Gastrocnemius medialis (tissue), 4 donors: ENCODE measurements around the gene GRAMD1C. TPM values are rescaled to one million over a fixed set of nuclear protein-coding genes. Genes with fewer than 3 reads are reported as not detected.

Experiments used
- ATAC-seq, 2 donors: fragments of 150-250 bp; one replicate each; pipeline ENCODE4 v1.9.1; 2016
- DNase-seq, 2 donors: peaks; one replicate each; pipeline ENCODE4 v3.0.0-alpha.2; 2019
- H3K27ac ChIP-seq, 4 donors: fragments of 200-600 bp; sonication (generic); 1 replicate in 1 of 4; 2 replicates in 3 of 4; pipeline ENCODE4 v1.5.1; 2016 to 2018; ENCODE audit warnings: mild to moderate bottlenecking in 2 of 4, moderate library complexity in 1 of 4
- H3K27me3 ChIP-seq, 3 donors: fragments of 200-600 bp; sonication (generic) in 2 of 3; 1 replicate in 1 of 3; 2 replicates in 2 of 3; pipeline versions ENCODE4 v1.5.1 to v1.6.0; 2016 to 2019; ENCODE audit warnings: mild to moderate bottlenecking in 1 of 3, moderate library complexity in 1 of 3
- H3K36me3 ChIP-seq, 2 donors: fragments of 200-600 bp; sonication (generic) in 1 of 2; one replicate each; pipeline ENCODE4 v1.5.1; 2017 to 2018
- H3K4me1 ChIP-seq, 2 donors: fragments of 200-600 bp; sonication (generic) in 1 of 2; one replicate each; pipeline ENCODE4 v1.5.1; 2016 to 2017; ENCODE audit warnings: mild to moderate bottlenecking in 2 of 2
- H3K4me3 ChIP-seq, 4 donors: fragments of 200-600 bp; sonication (generic) in 3 of 4; 1 replicate in 1 of 4; 2 replicates in 3 of 4; pipeline ENCODE4 v1.5.1; 2016 to 2019; ENCODE audit warnings: mild to moderate bottlenecking in 2 of 4
- H3K9me3 ChIP-seq, 3 donors: fragments of 200-600 bp; sonication (generic) in 2 of 3; 1 replicate in 1 of 3; 2 replicates in 2 of 3; pipeline ENCODE4 v1.5.1; 2016 to 2019
- POLR2A ChIP-seq, 2 donors: fragments of 450-650 bp; IDR thresholded peaks; one replicate each; pipeline ENCODE4 v1.6.1; 2017; ENCODE audit warnings: antibody characterized with exemption in 2 of 2, mild to moderate bottlenecking in 2 of 2, moderate library complexity in 2 of 2
- in situ Hi-C, 4 donors: fragments of 200-750 bp; cut with MboI; loops; one replicate each; pipeline versions ENCODE4 v1.15.0 to v1.8.0; 2017; ENCODE audit warnings: low sequenced_read_pairs in 4 of 4
- intact Hi-C: fragments of 100-400 bp; cut with DNase I; formaldehyde crosslinking; loops from one replicate; pipeline ENCODE4 v1.15.1; 2023; ENCODE audit warnings: low total_unique reads
- total RNA-seq, 4 donors: library from RNA; depleted of rRNA; stranded (reverse); fragments of >200 nt; gene quantifications; one replicate each; pipeline versions ENCODE4 v1.1.0 to v1.2.3, GENCODE V29; 2016
- TF ChIP-seq, protein P1 (sequence below), 5 experiments: fragments of 450-650 bp in 3 of 5; fragments of 200-600 bp in 2 of 5; sonication (generic) in 2 of 5; IDR thresholded peaks in 4 of 5; conservative IDR thresholded peaks in 1 of 5; 1 replicate in 4 of 5; 2 replicates in 1 of 5; pipeline ENCODE4 v1.5.1; 2016 to 2019; ENCODE audit warnings: antibody characterized with exemption in 5 of 5, mild to moderate bottlenecking in 3 of 5, moderate library complexity in 3 of 5

Gene GRAMD1C
- total RNA-seq, 4 donors from 2014 or later, result 0.29 to 0.95 TPM; not detected in 2

DNA sequence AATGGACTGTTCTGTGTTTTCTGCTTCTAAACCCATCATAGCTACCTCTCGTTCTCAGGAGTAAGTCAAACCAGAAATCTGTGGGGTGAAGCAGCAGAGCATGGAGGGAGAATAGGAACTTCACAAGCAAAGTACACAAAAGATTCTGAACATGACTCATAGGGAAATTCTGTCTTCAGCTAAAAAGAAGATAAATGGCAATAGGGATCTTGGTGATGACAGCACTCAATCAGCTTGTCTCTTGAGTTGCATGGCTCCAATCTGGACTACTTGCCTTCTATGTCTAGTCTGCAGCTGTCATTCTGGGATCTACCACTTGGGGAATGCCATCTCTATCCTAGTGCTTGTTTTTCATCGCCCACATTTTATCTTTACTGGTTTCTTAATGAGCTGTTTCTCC is 13.5 kb upstream of the GRAMD1C start:
- Histone ChIP-seq H3K27me3 (no peaks in the 10 kb centered on the region), H3K9me3 (no peaks in the 10 kb centered on the region)

DNA sequence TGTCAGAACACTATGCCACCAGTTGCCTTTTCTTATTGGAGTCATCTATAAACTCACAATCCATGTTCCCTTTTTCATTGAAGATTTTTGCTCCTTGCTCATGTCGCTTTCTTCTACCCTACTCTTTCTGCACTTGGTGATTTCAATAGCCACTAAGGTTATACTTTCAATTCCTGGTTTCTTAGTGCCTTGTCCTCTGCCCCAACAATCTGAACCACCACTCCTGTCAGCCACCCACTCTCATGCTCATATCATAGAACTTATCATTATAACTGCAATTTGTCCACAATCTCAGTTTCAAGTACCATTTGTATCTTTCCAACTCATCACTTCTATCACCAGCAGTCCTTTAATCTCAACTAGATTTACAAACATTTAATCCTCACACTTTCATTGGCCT is 10.0 kb upstream of the GRAMD1C start:
- Histone ChIP-seq H3K27ac (no peak overlapping the region), H3K27me3 (no peaks in the 10 kb centered on the region), H3K9me3 (no peaks in the 10 kb centered on the region), H3K4me3 (no peak overlapping the region), H3K36me3 (no peaks in the 10 kb centered on the region), H3K4me1 (no peaks in the 10 kb centered on the region)
- in situ Hi-C loops, result no loop called here
- no peak for TF ChIP-seq POLR2A (IDR thresholded peaks at IDR 0.05)
- TF ChIP-seq, protein P1, sequence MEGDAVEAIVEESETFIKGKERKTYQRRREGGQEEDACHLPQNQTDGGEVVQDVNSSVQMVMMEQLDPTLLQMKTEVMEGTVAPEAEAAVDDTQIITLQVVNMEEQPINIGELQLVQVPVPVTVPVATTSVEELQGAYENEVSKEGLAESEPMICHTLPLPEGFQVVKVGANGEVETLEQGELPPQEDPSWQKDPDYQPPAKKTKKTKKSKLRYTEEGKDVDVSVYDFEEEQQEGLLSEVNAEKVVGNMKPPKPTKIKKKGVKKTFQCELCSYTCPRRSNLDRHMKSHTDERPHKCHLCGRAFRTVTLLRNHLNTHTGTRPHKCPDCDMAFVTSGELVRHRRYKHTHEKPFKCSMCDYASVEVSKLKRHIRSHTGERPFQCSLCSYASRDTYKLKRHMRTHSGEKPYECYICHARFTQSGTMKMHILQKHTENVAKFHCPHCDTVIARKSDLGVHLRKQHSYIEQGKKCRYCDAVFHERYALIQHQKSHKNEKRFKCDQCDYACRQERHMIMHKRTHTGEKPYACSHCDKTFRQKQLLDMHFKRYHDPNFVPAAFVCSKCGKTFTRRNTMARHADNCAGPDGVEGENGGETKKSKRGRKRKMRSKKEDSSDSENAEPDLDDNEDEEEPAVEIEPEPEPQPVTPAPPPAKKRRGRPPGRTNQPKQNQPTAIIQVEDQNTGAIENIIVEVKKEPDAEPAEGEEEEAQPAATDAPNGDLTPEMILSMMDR (IDR thresholded peaks at IDR 0.05 in 4 of 5, conservative IDR thresholded peaks at IDR 0.05 in 1 of 5), result no peak
- DNase-seq (no peak), ATAC-seq (no peak)
- intact Hi-C loops, result no loop called here

More for the DNA sequence above, 13.5 kb upstream of the GRAMD1C start:
- Histone ChIP-seq H3K4me3 (no peak overlapping the region), H3K4me1 (no peaks in the 10 kb centered on the region), H3K27ac (no peak overlapping the region), H3K36me3 (no peaks in the 10 kb centered on the region)
- intact Hi-C loops, result no loop called here
- DNase-seq (no peak), ATAC-seq (no peak)
- TF ChIP-seq, protein P1 (IDR thresholded peaks at IDR 0.05 in 4 of 5, conservative IDR thresholded peaks at IDR 0.05 in 1 of 5), result no peak
- no peak for TF ChIP-seq POLR2A (IDR thresholded peaks at IDR 0.05)
- in situ Hi-C loops, result no loop called here

DNA sequence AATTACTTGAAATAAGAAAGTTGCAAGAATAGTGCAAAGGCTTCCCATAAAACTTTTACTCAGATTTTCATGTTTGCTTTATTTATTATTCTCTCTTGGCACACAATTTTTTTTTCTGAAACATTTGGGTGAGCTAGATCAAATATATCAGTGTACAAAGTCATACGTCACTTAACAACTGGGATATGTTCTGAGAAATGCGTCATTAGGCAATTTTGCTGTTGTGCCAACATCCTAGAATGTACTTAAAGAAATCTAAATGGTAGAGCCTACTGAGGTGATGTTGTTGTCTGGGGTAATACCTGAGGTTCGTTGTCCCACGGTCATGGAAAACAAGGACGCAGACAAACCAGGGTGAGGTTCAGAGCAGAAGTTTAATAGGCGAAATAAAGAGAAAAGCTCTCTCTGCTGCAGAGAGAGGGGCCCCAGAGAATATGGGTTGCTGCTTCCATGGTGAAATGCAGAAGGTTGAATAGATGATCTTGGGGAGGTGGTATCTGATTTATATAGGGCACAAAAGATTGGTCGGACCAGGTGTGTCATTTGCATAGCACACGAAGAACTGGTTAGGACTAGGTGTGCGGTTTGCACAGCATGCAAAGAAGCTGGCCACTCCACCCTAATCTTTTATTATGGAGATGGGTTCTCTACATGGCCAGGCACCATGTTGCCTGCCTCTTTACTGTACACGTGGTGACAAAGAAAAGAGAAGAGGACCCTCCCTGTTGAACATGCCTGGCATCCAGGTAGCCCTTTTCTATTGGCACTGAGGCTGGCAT is 8.8 kb upstream of the GRAMD1C start:
- H3K4me1 ChIP-seq, result no peaks in the 10 kb centered on the region
- ATAC-seq, result no peak
- H3K27me3 ChIP-seq, result no peaks in the 10 kb centered on the region
- no peak overlapping the region for H3K4me3 ChIP-seq
- intact Hi-C loops (no loop called here), in situ Hi-C loops (no loop called here)
- H3K9me3 ChIP-seq, result no peaks in the 10 kb centered on the region
- H3K27ac ChIP-seq, result no peak overlapping the region
- TF ChIP-seq POLR2A (IDR thresholded peaks at IDR 0.05), result no peak
- TF ChIP-seq, protein P1 (IDR thresholded peaks at IDR 0.05 in 4 of 5, conservative IDR thresholded peaks at IDR 0.05 in 1 of 5), result no peak
- DNase-seq, result no peak
- no peaks in the 10 kb centered on the region for H3K36me3 ChIP-seq

DNA sequence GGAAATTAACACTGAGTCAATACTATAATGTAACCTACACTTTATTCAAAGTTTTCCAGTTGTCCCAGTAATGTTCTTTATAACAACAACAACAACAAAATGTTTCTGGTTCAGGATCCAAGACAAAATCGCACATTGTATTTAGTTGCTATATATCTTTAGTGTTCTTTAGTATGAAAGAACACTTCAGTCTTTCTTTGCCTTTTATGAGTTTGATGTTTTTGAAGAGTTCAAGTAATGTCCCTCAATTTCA is 7.6 kb upstream of the GRAMD1C start:
- in situ Hi-C loops, result no loop called here
- H3K4me1 ChIP-seq, result no peaks in the 10 kb centered on the region
- H3K27me3 ChIP-seq, result no peaks in the 10 kb centered on the region
- DNase-seq (no peak), ATAC-seq (no peak)
- no peaks in the 10 kb centered on the region for H3K36me3 ChIP-seq
- no peaks in the 10 kb centered on the region for H3K9me3 ChIP-seq
- TF ChIP-seq, protein P1 (IDR thresholded peaks at IDR 0.05 in 4 of 5, conservative IDR thresholded peaks at IDR 0.05 in 1 of 5), result no peak
- TF ChIP-seq POLR2A (IDR thresholded peaks at IDR 0.05), result no peak
- H3K27ac ChIP-seq, result no peak overlapping the region
- intact Hi-C loops, result no loop called here
- no peak overlapping the region for H3K4me3 ChIP-seq
